ENCODE results near the gene PFDN2.
"Not testable (repeated sequence)": the region's sequence is repeated elsewhere in the genome, so short reads cannot be mapped to it uniquely, and the experiment has no call there.

The PFDN2 gene

GRCh38 chr1:161121834-161122233 is 4.0 kb upstream of the PFDN2 start:
- WGBS, 2 experiments = 96 to 97% methylated on average over 4 of the region's 4 CpGs

GRCh38 chr1:161121042-161121650 is 3.3 kb upstream of the PFDN2 start:
- Histone ChIP-seq H3K36me3 (ENCODE audit: control insufficient read depth, insufficient read depth, low read length) (peaks cover 58% of the 10 kb centered on the region), H3K27ac (ENCODE audit: insufficient read depth, low read depth, low read length, poor library complexity, severe bottlenecking) (no peak overlapping the region)
- 95 to 96% methylated on average over 2 to 3 of the region's 3 CpGs for WGBS, 2 experiments

More at GRCh38 chr1:161121834-161122233, 4.0 kb upstream of the PFDN2 start:
- Histone ChIP-seq H3K9me3 (ENCODE audit: control insufficient read depth, low read length) (no peaks in the 10 kb centered on the region), H3K27me3 (ENCODE audit: control insufficient read depth, insufficient read depth, low read length, poor library complexity, severe bottlenecking) (no peaks in the 10 kb centered on the region), H3K4me1 (ENCODE audit: control insufficient read depth, insufficient read depth, low read length) (peaks cover 10% of the 10 kb centered on the region), H3K27ac (ENCODE audit: insufficient read depth, low read depth, low read length, poor library complexity, severe bottlenecking) (no peak overlapping the region), H3K4me3 (ENCODE audit: insufficient read depth, low read depth, low read length) (no peak overlapping the region), H3K36me3 (ENCODE audit: control insufficient read depth, insufficient read depth, low read length) (peaks cover 58% of the 10 kb centered on the region)

GRCh38 chr1:161119092-161119903 is 1.5 kb upstream of the PFDN2 start:
- H3K4me1 ChIP-seq (ENCODE audit: control insufficient read depth, insufficient read depth, low read length) = peaks cover 12% of the 10 kb centered on the region
- no peaks in the 10 kb centered on the region for H3K27me3 ChIP-seq (ENCODE audit: control insufficient read depth, insufficient read depth, low read length, poor library complexity, severe bottlenecking)
- no peaks in the 10 kb centered on the region for H3K9me3 ChIP-seq (ENCODE audit: control insufficient read depth, low read length)
- peaks cover 44% of the 10 kb centered on the region for H3K36me3 ChIP-seq (ENCODE audit: control insufficient read depth, insufficient read depth, low read length)
- 83% methylated on average over 10 of the region's 10 CpGs for WGBS, 2 experiments
- peak overlapping the region; percentile 81 for H3K4me3 ChIP-seq (ENCODE audit: insufficient read depth, low read depth, low read length)
- no peak overlapping the region for H3K27ac ChIP-seq (ENCODE audit: insufficient read depth, low read depth, low read length, poor library complexity, severe bottlenecking)

More at GRCh38 chr1:161121042-161121650, 3.3 kb upstream of the PFDN2 start:
- Histone ChIP-seq H3K4me1 (ENCODE audit: control insufficient read depth, insufficient read depth, low read length) (peaks cover 12% of the 10 kb centered on the region), H3K9me3 (ENCODE audit: control insufficient read depth, low read length) (no peaks in the 10 kb centered on the region), H3K4me3 (ENCODE audit: insufficient read depth, low read depth, low read length) (no peak overlapping the region), H3K27me3 (ENCODE audit: control insufficient read depth, insufficient read depth, low read length, poor library complexity, severe bottlenecking) (no peaks in the 10 kb centered on the region)

- not testable (repeated sequence) for H3K9me3 ChIP-seq (ENCODE audit: control insufficient read depth, low read length); H3K27ac ChIP-seq (ENCODE audit: insufficient read depth, low read depth, low read length, poor library complexity, severe bottlenecking); H3K27me3 ChIP-seq (ENCODE audit: control insufficient read depth, insufficient read depth, low read length, poor library complexity, severe bottlenecking); H3K4me3 ChIP-seq (ENCODE audit: insufficient read depth, low read depth, low read length)
- H3K36me3 ChIP-seq (ENCODE audit: control insufficient read depth, insufficient read depth, low read length) = peaks cover 11% of the 10 kb centered on the region
- 91 to 95% methylated on average over 6 of the region's 6 CpGs for WGBS, 2 experiments
- peaks cover 12% of the 10 kb centered on the region for H3K4me1 ChIP-seq (ENCODE audit: control insufficient read depth, insufficient read depth, low read length)
Observed at GRCh38 chr1:161115961-161116360, 1.9 kb downstream of the PFDN2 start.

- H3K9me3 ChIP-seq (ENCODE audit: control insufficient read depth, low read length) = no peaks in the 10 kb centered on the region
- no peak overlapping the region for H3K27ac ChIP-seq (ENCODE audit: insufficient read depth, low read depth, low read length, poor library complexity, severe bottlenecking)
- peaks cover 12% of the 10 kb centered on the region for H3K4me1 ChIP-seq (ENCODE audit: control insufficient read depth, insufficient read depth, low read length)
- WGBS, 2 experiments = 94% methylated on average over 12 of the region's 12 CpGs
- no peak overlapping the region for H3K4me3 ChIP-seq (ENCODE audit: insufficient read depth, low read depth, low read length)
- H3K27me3 ChIP-seq (ENCODE audit: control insufficient read depth, insufficient read depth, low read length, poor library complexity, severe bottlenecking) = no peaks in the 10 kb centered on the region
- peaks cover 4% of the 10 kb centered on the region for H3K36me3 ChIP-seq (ENCODE audit: control insufficient read depth, insufficient read depth, low read length)
Observed at GRCh38 chr1:161115132-161115711, 2.6 kb downstream of the PFDN2 start.

- H3K27ac ChIP-seq (ENCODE audit: insufficient read depth, low read depth, low read length, poor library complexity, severe bottlenecking) = no peak overlapping the region
- 81 to 100% methylated on average over 1 to 2 of the region's 2 CpGs for WGBS, 2 experiments
Observed at GRCh38 chr1:161114556-161114955, 3.3 kb downstream of the PFDN2 start.

GRCh38 chr1:161113915-161114314 is 3.9 kb downstream of the PFDN2 start:
- 79 to 93% methylated on average over 1 of the region's 1 CpG for WGBS, 2 experiments
- peaks cover 5% of the 10 kb centered on the region for H3K4me1 ChIP-seq (ENCODE audit: control insufficient read depth, insufficient read depth, low read length)
- H3K4me3 ChIP-seq (ENCODE audit: insufficient read depth, low read depth, low read length) = no peak overlapping the region
- no peaks in the 10 kb centered on the region for H3K27me3 ChIP-seq (ENCODE audit: control insufficient read depth, insufficient read depth, low read length, poor library complexity, severe bottlenecking)
- H3K36me3 ChIP-seq (ENCODE audit: control insufficient read depth, insufficient read depth, low read length) = no peaks in the 10 kb centered on the region
- no peak overlapping the region for H3K27ac ChIP-seq (ENCODE audit: insufficient read depth, low read depth, low read length, poor library complexity, severe bottlenecking)
- no peaks in the 10 kb centered on the region for H3K9me3 ChIP-seq (ENCODE audit: control insufficient read depth, low read length)

More at GRCh38 chr1:161114556-161114955, 3.3 kb downstream of the PFDN2 start:
- Histone ChIP-seq H3K36me3 (ENCODE audit: control insufficient read depth, insufficient read depth, low read length) (no peaks in the 10 kb centered on the region), H3K9me3 (ENCODE audit: control insufficient read depth, low read length) (no peaks in the 10 kb centered on the region), H3K27me3 (ENCODE audit: control insufficient read depth, insufficient read depth, low read length, poor library complexity, severe bottlenecking) (no peaks in the 10 kb centered on the region), H3K4me3 (ENCODE audit: insufficient read depth, low read depth, low read length) (no peak overlapping the region), H3K4me1 (ENCODE audit: control insufficient read depth, insufficient read depth, low read length) (peaks cover 12% of the 10 kb centered on the region)

- no peaks in the 10 kb centered on the region for H3K36me3 ChIP-seq (ENCODE audit: control insufficient read depth, insufficient read depth, low read length)
- H3K9me3 ChIP-seq (ENCODE audit: control insufficient read depth, low read length) = no peaks in the 10 kb centered on the region
- no peak overlapping the region for H3K4me3 ChIP-seq (ENCODE audit: insufficient read depth, low read depth, low read length)
- H3K4me1 ChIP-seq (ENCODE audit: control insufficient read depth, insufficient read depth, low read length) = no peaks in the 10 kb centered on the region
- whole genome bisulfite sequencing, 2 experiments = 95 to 96% methylated on average over 2 of the region's 2 CpGs
- no peaks in the 10 kb centered on the region for H3K27me3 ChIP-seq (ENCODE audit: control insufficient read depth, insufficient read depth, low read length, poor library complexity, severe bottlenecking)
- no peak overlapping the region for H3K27ac ChIP-seq (ENCODE audit: insufficient read depth, low read depth, low read length, poor library complexity, severe bottlenecking)
Observed at GRCh38 chr1:161111527-161111926, 6.3 kb downstream of the PFDN2 start.

- Histone ChIP-seq H3K9me3 (ENCODE audit: control insufficient read depth, low read length) (no peaks in the 10 kb centered on the region), H3K36me3 (ENCODE audit: control insufficient read depth, insufficient read depth, low read length) (no peaks in the 10 kb centered on the region), H3K27ac (ENCODE audit: insufficient read depth, low read depth, low read length, poor library complexity, severe bottlenecking) (no peak overlapping the region), H3K4me3 (ENCODE audit: insufficient read depth, low read depth, low read length) (no peak overlapping the region), H3K27me3 (ENCODE audit: control insufficient read depth, insufficient read depth, low read length, poor library complexity, severe bottlenecking) (no peaks in the 10 kb centered on the region), H3K4me1 (ENCODE audit: control insufficient read depth, insufficient read depth, low read length) (no peaks in the 10 kb centered on the region)
- WGBS, 2 experiments = 94 to 96% methylated on average over 3 of the region's 3 CpGs
Observed at GRCh38 chr1:161111117-161111516, 6.7 kb downstream of the PFDN2 start.

- H3K4me3 ChIP-seq (ENCODE audit: insufficient read depth, low read depth, low read length) = no peak overlapping the region
- H3K27me3 ChIP-seq (ENCODE audit: control insufficient read depth, insufficient read depth, low read length, poor library complexity, severe bottlenecking) = no peaks in the 10 kb centered on the region
- H3K4me1 ChIP-seq (ENCODE audit: control insufficient read depth, insufficient read depth, low read length) = no peaks in the 10 kb centered on the region
- WGBS, 2 experiments = 90 to 91% methylated on average over 1 of the region's 1 CpG
- H3K36me3 ChIP-seq (ENCODE audit: control insufficient read depth, insufficient read depth, low read length) = no peaks in the 10 kb centered on the region
- H3K27ac ChIP-seq (ENCODE audit: insufficient read depth, low read depth, low read length, poor library complexity, severe bottlenecking) = no peak overlapping the region
- no peaks in the 10 kb centered on the region for H3K9me3 ChIP-seq (ENCODE audit: control insufficient read depth, low read length)
Observed at GRCh38 chr1:161106431-161106830, 11.4 kb downstream of the PFDN2 start.

All from ectodermal cell (in vitro differentiated cells).